K562 (cell line): Measurements from ENCODE around the gene ELF3. TPM values are rescaled to one million over a fixed set of nuclear protein-coding genes. Genes with fewer than 3 reads are reported as not detected.

ENCODE experiments used
- BCLAF1 ChIP-seq, 2 experiments: fragments of 450-650 bp in 1 of 2; IDR thresholded peaks; 2 replicates each; pipeline ENCODE4 v1.6.1; 2011 to 2017; ENCODE audit warnings: low read depth in 2 of 2, antibody characterized with exemption in 1 of 2, borderline replicate concordance in 1 of 2, low read length in 1 of 2, mild to moderate bottlenecking in 1 of 2, mixed read lengths in 1 of 2; ENCODE audit not compliant: control insufficient read depth in 1 of 2
- JUND ChIP-seq, 2 experiments: IDR thresholded peaks; 2 replicates in 1 of 2; 3 replicates in 1 of 2; pipeline ENCODE4 v1.6.1; 2011; ENCODE audit warnings: borderline replicate concordance in 2 of 2, low read depth in 2 of 2, low read length in 2 of 2, improper control_type of control experiment in 1 of 2, missing biosample characterization in 1 of 2, missing genetic modification characterization in 1 of 2, missing genetic modification reagents in 1 of 2
- KLF6 ChIP-seq: fragments of 250-450 bp; sonication (Bioruptor Pico); IDR thresholded peaks from 2 replicates; pipeline ENCODE4 v1.4.0; 2020; ENCODE audit warnings: mild to moderate bottlenecking, moderate library complexity, borderline replicate concordance
- MYNN ChIP-seq, 2 experiments: sonication (generic); formaldehyde crosslinking in 1 of 2; IDR thresholded peaks; 2 replicates each; pipeline versions ENCODE4 v1.5.0 to v1.6.1; 2016 to 2020; ENCODE audit warnings: antibody characterized with exemption in 1 of 2, missing genetic modification reagents in 1 of 2
- NFIC ChIP-seq: fragments of 450-650 bp; IDR thresholded peaks from 2 replicates; pipeline ENCODE4 v1.6.1; 2017; ENCODE audit warnings: mild to moderate bottlenecking, inconsistent platforms
- REST ChIP-seq, 2 experiments: fragments of 450-650 bp; formaldehyde crosslinking in 1 of 2; IDR thresholded peaks; 2 replicates each; pipeline versions ENCODE4 v1.4.0 to v1.6.1; 2014 to 2020; ENCODE audit warnings: mild to moderate bottlenecking in 2 of 2, borderline replicate concordance in 1 of 2, low read depth in 1 of 2
- RREB1 ChIP-seq: fragments of 250-450 bp; sonication (Bioruptor Pico); IDR thresholded peaks from 2 replicates; pipeline ENCODE4 v1.4.0; 2020
- ZNF316 ChIP-seq: fragments of 450-650 bp; IDR thresholded peaks from 2 replicates; pipeline ENCODE4 v1.6.1; 2016
- ZZZ3 ChIP-seq: fragments of 450-650 bp; IDR thresholded peaks from 2 replicates; pipeline ENCODE4 v1.6.1; 2016; ENCODE audit warnings: antibody characterized with exemption, mild to moderate bottlenecking, moderate library complexity
- polyA plus RNA-seq, 8 experiments: library from polyadenylated mRNA; depleted of rRNA in 4 of 8; stranded (reverse) in 5 of 8; unstranded in 3 of 8; fragments of >200 nt; fragmentation: Nextera tagmentation in 2 of 8; fragmentation: Illumina TruSeq in 1 of 8; extraction: Ambion mirVana in 2 of 8; extraction: Trizol in 1 of 8; gene quantifications; 2 replicates each; pipeline versions ENCODE4 v1.2.1 to v1.2.3, GENCODE V29; 2011 to 2014; ENCODE audit warnings: inconsistent platforms in 1 of 8, missing spikeins in 1 of 8
- total RNA-seq, 7 experiments: library from RNA; depleted of rRNA in 6 of 7; stranded (reverse); fragments of >200 nt in 6 of 7; fragmentation: Illumina TruSeq in 2 of 7; extraction: Trizol in 2 of 7; gene quantifications; 2 replicates each; pipeline versions ENCODE4 v1.2.1 to v1.2.3, GENCODE V29; 2011 to 2021; ENCODE audit warnings: low replicate concordance in 1 of 7

The ELF3 gene
- total and polyA plus RNA-seq, 9 of the 15 experiments (the other 6 are each of a cell fraction or from before 2014, with no cell fraction given): 0.03 to 1.2 (median 0.07) TPM; not detected in 4

- TF ChIP-seq JUND (IDR thresholded peaks at IDR 0.05; ENCODE audit: borderline replicate concordance, low read depth, low read length): peak; percentile 62; the same call in 1 of the 2 replicates
- peak; percentile 35; the same call in 1 of the 3 replicates for TF ChIP-seq JUND (tag; IDR thresholded peaks at IDR 0.05; ENCODE audit: borderline replicate concordance, low read depth, low read length)
- peak; percentile 75 for TF ChIP-seq NFIC
- no peak for TF ChIP-seq MYNN (IDR thresholded peaks at IDR 0.05)
- no peak for TF ChIP-seq MYNN (CRISPR knock-in tag; IDR thresholded peaks at IDR 0.05)
- TF ChIP-seq KLF6: no peak
- TF ChIP-seq REST (IDR thresholded peaks at IDR 0.05; ENCODE audit: borderline replicate concordance): peak; percentile 71
- TF ChIP-seq REST (CRISPR knock-in tag; IDR thresholded peaks at IDR 0.05; ENCODE audit: low read depth): no peak
- TF ChIP-seq RREB1 (CRISPR knock-in tag): no peak
- no peak for TF ChIP-seq BCLAF1 (IDR thresholded peaks at IDR 0.05; ENCODE audit: borderline replicate concordance in 1 of 2, control insufficient read depth in 1 of 2, low read depth in 2 of 2, low read length in 1 of 2)
- no peak for TF ChIP-seq ZZZ3
- TF ChIP-seq ZNF316: no peak
These were observed 12.6 kb downstream of the ELF3 start (continued) for GRCh38 chr1:202023001-202023433.
